DMS 273 (cell line): Measurements from ENCODE around the gene ZRANB3.
"Not testable (repeated sequence)": the region's sequence is repeated elsewhere in the genome, so short reads cannot be mapped to it uniquely, and the experiment has no call there.

Experiments used
- DNase-seq: peaks from one replicate; lab custom pipeline; 2025; ENCODE audit not compliant: unreplicated experiment; lab: John Stamatoyannopoulos, UW

Gene ZRANB3

DNA sequence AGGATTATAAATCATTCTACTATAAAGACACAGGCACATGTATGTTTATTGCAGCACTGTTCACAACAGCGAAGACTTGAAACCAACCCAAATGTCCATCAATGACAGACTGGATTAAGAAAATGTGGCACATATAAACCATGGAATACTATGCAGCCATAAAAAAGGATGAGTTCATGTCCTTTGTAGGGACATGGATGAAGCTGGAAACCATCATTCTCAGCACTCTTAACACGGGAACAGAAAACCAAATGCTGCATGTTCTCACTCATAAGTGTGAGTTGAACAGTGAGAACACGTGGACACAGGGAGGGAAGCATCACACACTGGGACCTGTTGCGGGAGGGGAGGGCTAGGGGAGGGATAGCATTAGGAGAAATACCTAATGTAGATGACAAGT, 441.4 kb downstream of the ZRANB3 start:
- not testable (repeated sequence) for DNase-seq
